Cardiac fibroblast (primary cell): ENCODE measurements around the gene SSPN.

Experiments used
- DNase-seq, 2 donors: peaks; one replicate each; pipeline versions ENCODE4 v3.0.0 to v3.0.0-alpha.2; 2010; ENCODE audit warnings: low read depth in 2 of 2
- H3K4me3 ChIP-seq, 2 donors: replicated peaks in 1 of 2; 1 replicate in 1 of 2; 2 replicates in 1 of 2; pipeline ENCODE4 v1.5.1; 2011; ENCODE audit warnings: low read depth in 2 of 2, low read length in 2 of 2, mild to moderate bottlenecking in 2 of 2, moderate library complexity in 1 of 2
- CTCF ChIP-seq: IDR thresholded peaks from one replicate; pipeline ENCODE4 v1.5.1; 2011; ENCODE audit warnings: low read depth, mild to moderate bottlenecking, low read length, inconsistent platforms

Gene SSPN

GRCh38 chr12:26205298-26205697 is 9.9 kb downstream of the SSPN start:
- DNase-seq, result no peak
- TF ChIP-seq CTCF, result no peak
- no peak overlapping the region for H3K4me3 ChIP-seq

- TF ChIP-seq CTCF, result no peak
- no peak for DNase-seq
- H3K4me3 ChIP-seq, result no peak overlapping the region
Measured at GRCh38 chr12:26205941-26206340, 10.6 kb downstream of the SSPN start.

GRCh38 chr12:26211331-26211730 is 16.0 kb downstream of the SSPN start:
- H3K4me3 ChIP-seq, result no peak overlapping the region

GRCh38 chr12:26212396-26212795 is 17.0 kb downstream of the SSPN start:
- no peak for DNase-seq
- no peak for TF ChIP-seq CTCF
- H3K4me3 ChIP-seq, result no peak overlapping the region

More at GRCh38 chr12:26211331-26211730, 16.0 kb downstream of the SSPN start:
- no peak for TF ChIP-seq CTCF
- no peak for DNase-seq

GRCh38 chr12:26212988-26213387 is 17.6 kb downstream of the SSPN start:
- DNase-seq, result no peak
- H3K4me3 ChIP-seq, result no peak overlapping the region
- no peak for TF ChIP-seq CTCF

GRCh38 chr12:26214121-26214520 is 18.7 kb downstream of the SSPN start:
- TF ChIP-seq CTCF, result no peak
- H3K4me3 ChIP-seq, result no peak overlapping the region
- DNase-seq, result no peak

- no peak for DNase-seq
- TF ChIP-seq CTCF, result no peak
- H3K4me3 ChIP-seq, result no peak overlapping the region
Measured at GRCh38 chr12:26219736-26220135, 24.4 kb downstream of the SSPN start.
